BJ (cell line): ENCODE data around the gene SERPINB8. TPM values are rescaled to one million over a fixed set of nuclear protein-coding genes. Genes with fewer than 3 reads are reported as not detected.

Source experiments
- CTCF ChIA-PET: fragments of 350-600 bp; formaldehyde crosslinking; extraction: SDS; loops from one replicate; lab custom pipeline; 2021; ENCODE audit warnings: antibody characterized with exemption, inconsistent platforms; lab: Yijun Ruan, JAX
- POLR2A ChIA-PET: fragments of 300-600 bp; sonication (Branson Sonifier 250); formaldehyde crosslinking; extraction: SDS; loops from one replicate; lab custom pipeline; 2021; ENCODE audit warnings: antibody characterized with exemption; lab: Charles Lee
- DNase-seq: peaks from one replicate; pipeline ENCODE4 v3.0.0-alpha.2; 2011; ENCODE audit warnings: low read depth
- H3K27me3 ChIP-seq: 2 replicates; pipeline ENCODE4 v1.6.0; 2011; ENCODE audit warnings: low read length; ENCODE audit not compliant: control insufficient read depth, insufficient read depth
- H3K36me3 ChIP-seq: 2 replicates; pipeline ENCODE4 v1.5.1; 2011; ENCODE audit warnings: low read length; ENCODE audit not compliant: control insufficient read depth, insufficient read depth
- H3K4me3 ChIP-seq: 2 replicates; pipeline ENCODE4 v1.5.1; 2011; ENCODE audit warnings: low read depth, mild to moderate bottlenecking, control low read depth, low read length
- CTCF ChIP-seq: IDR thresholded peaks from 2 replicates; pipeline ENCODE4 v1.5.1; 2011; ENCODE audit warnings: low read depth, mild to moderate bottlenecking, control low read depth, inconsistent platforms, low read length, moderate library complexity; ENCODE audit not compliant: insufficient read depth
- polyA plus RNA-seq: library from polyadenylated mRNA; depleted of rRNA; stranded (reverse); fragments of >200 nt; gene quantifications from 2 replicates; pipeline ENCODE4 v1.2.3, GENCODE V29; 2011

SERPINB8 gene
- polyA plus RNA-seq, 1 experiment, result 18.4 TPM

GRCh38 chr18:63965716-63966330 lies 4.1 kb upstream of the SERPINB8 start:
- no peak for DNase-seq
- Histone ChIP-seq H3K36me3 (no peaks in the 10 kb centered on the region), H3K27me3 (peaks cover 3% of the 10 kb centered on the region), H3K4me3 (no peak overlapping the region)
- TF ChIP-seq CTCF, result no peak
- ChIA-PET CTCF (interaction anchor here (1.1 to 5.2 kb wide), 3 partner anchors 21 to 30 kb away, joined by 3 to 67 read pairs (median 23); no protein-coding TSS in a partner anchor), POLR2A (no interaction called here)

- H3K36me3 ChIP-seq, result no peaks in the 10 kb centered on the region
- no peak for DNase-seq
- TF ChIP-seq CTCF, result 0 out of 2 replicates have a peak, but pooled peaks have one; percentile 2
- ChIA-PET CTCF (interaction anchor here (1.0 to 1.2 kb wide), 3 partner anchors 9 to 24 kb away, joined by 3 to 4 read pairs (median 4); no protein-coding TSS in a partner anchor), POLR2A (interaction anchor here (0.6 to 0.7 kb wide), 3 partner anchors 24 to 1792 kb away, joined by 3 to 4 read pairs (median 4); no protein-coding TSS in a partner anchor)
- H3K4me3 ChIP-seq, result peak overlapping the region; percentile 80
- no peaks in the 10 kb centered on the region for H3K27me3 ChIP-seq
Observed at GRCh38 chr18:63970809-63971205, 926 bp downstream of the SERPINB8 start.

- no peak for DNase-seq
- H3K4me3 ChIP-seq, result peak overlapping the region; percentile 80
- H3K36me3 ChIP-seq, result no peaks in the 10 kb centered on the region
- ChIA-PET CTCF (no interaction called here), POLR2A (no interaction called here)
- no peaks in the 10 kb centered on the region for H3K27me3 ChIP-seq
- no peak for TF ChIP-seq CTCF
Observed at GRCh38 chr18:63971320-63972001, 1.6 kb downstream of the SERPINB8 start.

- Histone ChIP-seq H3K27me3 (no peaks in the 10 kb centered on the region), H3K36me3 (no peaks in the 10 kb centered on the region), H3K4me3 (no peak overlapping the region)
- POLR2A ChIA-PET, result no interaction called here
- no peak for DNase-seq
- TF ChIP-seq CTCF, result no peak
- CTCF ChIA-PET, result no interaction called here
Observed at GRCh38 chr18:63972002-63972376, 2.1 kb downstream of the SERPINB8 start.

GRCh38 chr18:63974991-63975390 lies 5.1 kb downstream of the SERPINB8 start:
- H3K27me3 ChIP-seq, result no peaks in the 10 kb centered on the region
- no peak for DNase-seq
- ChIA-PET CTCF (interaction anchor here (0.7 to 4.3 kb wide), 6 partner anchors 10 to 465 kb away, joined by 3 to 51 read pairs (median 8); no protein-coding TSS in a partner anchor), POLR2A (no interaction called here)
- no peak overlapping the region for H3K4me3 ChIP-seq
- TF ChIP-seq CTCF, result peak; percentile 47
- H3K36me3 ChIP-seq, result no peaks in the 10 kb centered on the region; the same call in 1 of the 2 replicates
